ENCODE measurements around the gene DLGAP1.

Gene DLGAP1

GRCh38 chr18:3452750-3453539 lies 1002.2 kb downstream of the DLGAP1 start:
- DNase-seq: no peak

GRCh38 chr18:3451989-3452749 lies 1002.9 kb downstream of the DLGAP1 start:
- peak; percentile 30 for DNase-seq

- peak; percentile 82 for DNase-seq
Measured at GRCh38 chr18:3451183-3451988, 1003.7 kb downstream of the DLGAP1 start.

GRCh38 chr18:3450799-3451182 lies 1004.3 kb downstream of the DLGAP1 start:
- DNase-seq: no peak

GRCh38 chr18:3450012-3450798 lies 1004.9 kb downstream of the DLGAP1 start, which contains the start of gene TGIF1:
TSS of gene TGIF1 (plus strand) at chr18:3450172. CDS start at chr18:3450490, 318 bp downstream.
- peak; percentile 77 for DNase-seq

- DNase-seq: no peak
Measured at GRCh38 chr18:3449512-3450011, 1005.5 kb downstream of the DLGAP1 start.

GRCh38 chr18:3448838-3449511 lies 1006.1 kb downstream of the DLGAP1 start:
- DNase-seq: peak; percentile 80

- DNase-seq: peak; percentile 78
Measured at GRCh38 chr18:3447895-3448837, 1006.9 kb downstream of the DLGAP1 start.

- DNase-seq: no peak
Measured at GRCh38 chr18:3447068-3447894, 1007.8 kb downstream of the DLGAP1 start.
